Upper lobe of left lung (tissue), 4 donors: ENCODE data around the gene ADSS1.

ENCODE experiments used
- CTCF ChIP-seq, 6 experiments: fragments of 450-650 bp in 4 of 6; fragments of 200-600 bp in 2 of 6; sonication (generic) in 2 of 6; IDR thresholded peaks; one replicate each; pipeline ENCODE4 v1.5.1; 2016 to 2019; ENCODE audit warnings: antibody characterized with exemption in 6 of 6
- EP300 ChIP-seq, 4 donors: sonication (generic); formaldehyde crosslinking; IDR thresholded peaks; one replicate each; pipeline ENCODE4 v1.5.1; 2017; ENCODE audit warnings: antibody characterized with exemption in 4 of 4, control low read depth in 2 of 4

GRCh38 chr14:104749111-104749649 lies 25.2 kb downstream of the ADSS1 start:
- TF ChIP-seq CTCF (IDR thresholded peaks at IDR 0.05), result no peak
- TF ChIP-seq EP300 (IDR thresholded peaks at IDR 0.05), result no peak
